DMS53 treated with DMSO at 0.1 percent for 48 hours (cell line): ENCODE measurements around the gene FILIP1L.

ENCODE experiments used
- DNase-seq: peaks from one replicate; lab custom pipeline; 2025; ENCODE audit not compliant: unreplicated experiment; lab: John Stamatoyannopoulos, UW

The FILIP1L gene

DNA sequence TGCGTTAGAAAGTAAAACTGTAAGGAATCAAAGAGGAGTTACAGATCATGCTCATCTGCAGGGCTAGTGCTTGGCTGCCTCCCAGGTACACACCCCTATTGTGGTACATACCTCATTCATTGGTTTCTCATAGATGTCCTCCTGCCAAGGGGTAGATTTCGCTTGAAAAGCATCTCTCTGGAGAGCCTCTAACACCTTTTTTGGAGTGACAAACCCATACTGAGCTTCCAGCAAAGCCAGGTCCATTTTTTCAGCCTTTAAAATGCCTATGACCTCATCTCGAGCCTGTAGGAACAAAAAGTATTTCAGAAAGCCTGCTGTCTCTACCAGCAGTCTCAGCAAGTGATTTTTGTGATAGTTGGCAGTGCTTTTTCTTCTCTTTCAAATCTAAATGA, 184.6 kb downstream of the FILIP1L start:
- no peak for DNase-seq

GRCh38 chr3:99928771-99929744, 185.2 kb downstream of the FILIP1L start:
- no peak for DNase-seq

DNA sequence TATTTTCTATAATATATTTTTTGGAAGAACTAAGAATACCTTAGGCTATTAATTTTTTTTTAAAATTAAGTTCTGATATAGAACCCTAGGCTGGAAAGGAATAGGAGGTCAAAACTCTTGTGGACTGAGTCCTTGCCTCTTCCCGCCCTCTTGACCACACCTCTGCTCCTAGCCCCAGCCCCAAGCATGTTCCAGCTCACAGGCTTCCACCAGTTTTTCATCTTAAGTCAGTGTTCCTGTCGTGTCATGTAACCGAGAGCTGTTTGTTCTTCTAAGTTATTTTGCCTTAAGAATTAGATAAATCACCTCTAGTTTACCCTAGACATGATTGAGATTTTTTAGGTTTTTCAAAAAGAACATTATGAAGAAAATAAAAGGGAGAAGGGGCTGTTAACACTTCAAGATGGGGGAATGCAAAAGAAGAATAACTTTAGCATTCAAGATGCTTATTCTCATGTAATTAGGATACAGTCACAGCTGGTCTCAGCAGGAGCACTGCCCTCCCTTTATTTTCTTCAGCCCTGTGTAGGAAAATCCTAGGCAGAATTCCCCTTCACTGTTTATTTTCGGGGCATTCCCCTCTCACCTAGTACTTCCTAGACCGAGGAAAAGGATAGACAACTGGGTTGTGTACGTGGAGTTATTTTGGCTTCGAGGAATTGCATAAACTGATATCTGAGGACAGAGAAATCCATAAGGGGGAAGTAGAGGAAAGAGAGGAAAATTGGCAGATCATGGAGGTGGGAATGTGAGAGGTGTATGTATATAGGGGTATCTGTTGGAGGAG, 186.4 kb downstream of the FILIP1L start:
- DNase-seq: no peak

- peak; percentile 49 for DNase-seq
Observed at GRCh38 chr3:99925584-99926230, 188.6 kb downstream of the FILIP1L start.

DNA sequence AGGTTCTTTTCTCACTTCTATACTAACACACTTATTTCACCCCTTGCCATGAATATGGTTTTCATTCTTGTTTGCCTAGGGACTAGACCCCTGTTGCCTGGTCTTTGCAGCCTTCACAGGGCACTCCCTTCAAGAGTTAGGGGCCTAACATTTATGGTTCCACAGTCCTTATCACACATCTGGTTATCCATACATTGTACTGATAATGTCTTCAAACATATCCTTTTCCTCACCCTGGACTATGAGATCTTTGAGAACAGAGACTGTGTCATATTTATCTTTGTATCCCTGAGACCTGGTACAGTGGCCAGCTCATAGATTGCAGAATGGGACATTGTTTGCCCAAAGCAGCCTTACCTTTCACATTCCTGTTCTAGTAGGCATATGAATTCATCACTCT, 190.4 kb downstream of the FILIP1L start:
- no peak for DNase-seq

DNA sequence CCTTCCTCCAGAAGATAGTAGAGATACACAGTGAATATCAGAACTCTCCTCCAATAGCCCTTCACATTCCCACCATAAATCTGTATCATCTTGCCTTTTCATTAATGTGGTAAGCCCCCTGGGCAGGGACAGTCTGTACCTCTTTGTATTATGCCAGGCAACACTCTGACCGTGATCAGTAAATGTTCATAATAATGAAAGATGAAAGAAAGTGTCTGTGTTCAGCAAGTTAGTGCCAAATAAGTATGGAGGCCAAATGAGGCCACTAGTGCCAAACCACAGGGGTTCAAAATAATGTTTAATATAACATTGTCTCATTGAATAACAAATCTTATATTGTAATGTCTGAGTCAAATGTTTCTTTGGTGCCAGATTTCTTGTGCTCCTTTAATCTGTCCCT, 192.3 kb downstream of the FILIP1L start:
- DNase-seq: no peak

DNA sequence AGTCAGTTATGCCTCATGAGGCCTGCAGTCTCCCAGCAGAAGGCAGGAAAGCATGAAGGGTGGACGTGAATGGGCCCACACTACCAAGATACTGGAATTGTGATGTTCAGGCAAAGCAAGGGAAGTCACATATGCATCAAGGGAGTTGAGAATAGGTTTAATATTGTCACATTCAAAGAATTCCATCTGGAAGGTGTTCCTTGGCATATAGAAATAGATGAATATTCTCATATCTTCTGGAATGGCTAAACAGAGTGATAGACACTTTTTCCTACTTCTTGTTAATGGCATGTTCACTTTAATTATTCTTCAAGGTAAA, 193.0 kb downstream of the FILIP1L start:
- no peak for DNase-seq

DNA sequence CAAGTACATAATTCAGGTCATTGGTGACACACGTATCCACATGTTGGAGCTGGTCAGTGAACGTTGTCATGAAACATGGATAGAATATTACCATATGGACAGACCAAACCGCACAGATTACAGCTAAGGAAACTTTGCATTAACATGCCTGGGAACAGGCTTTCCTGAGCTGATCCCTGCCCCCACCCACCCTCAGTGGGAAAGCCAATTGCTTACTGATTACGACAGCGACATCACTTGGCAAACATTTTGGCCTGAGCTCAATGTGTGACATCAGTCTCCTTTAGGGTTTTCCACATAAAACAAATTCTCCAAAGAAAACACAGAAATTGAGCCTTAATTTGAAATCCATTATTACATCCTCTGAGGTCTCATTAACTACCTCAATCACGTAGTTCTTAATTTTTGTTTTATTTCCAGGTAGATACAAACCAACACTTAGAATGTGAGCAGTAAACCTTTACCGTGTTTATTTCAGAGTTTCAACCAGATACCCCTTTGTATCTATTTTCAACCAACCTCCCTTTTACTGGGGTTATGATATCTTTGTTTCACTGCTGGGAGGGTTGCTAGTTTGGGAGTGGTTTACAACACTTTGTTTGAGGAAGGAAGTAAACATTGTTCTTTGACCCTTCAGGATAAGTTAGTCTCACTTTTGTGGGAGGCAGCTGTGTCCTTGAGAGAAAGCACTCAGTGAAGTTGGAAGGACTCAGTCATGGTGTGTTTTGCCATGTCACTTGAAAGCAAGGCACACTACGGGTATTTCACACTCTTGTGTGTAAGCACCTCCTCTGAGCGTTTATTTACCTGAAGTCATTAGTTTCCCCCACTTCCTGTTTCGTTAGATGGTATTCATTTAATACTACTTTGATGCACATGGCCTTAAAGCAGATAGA, 193.6 kb downstream of the FILIP1L start:
- DNase-seq: peak; percentile 53

DNA sequence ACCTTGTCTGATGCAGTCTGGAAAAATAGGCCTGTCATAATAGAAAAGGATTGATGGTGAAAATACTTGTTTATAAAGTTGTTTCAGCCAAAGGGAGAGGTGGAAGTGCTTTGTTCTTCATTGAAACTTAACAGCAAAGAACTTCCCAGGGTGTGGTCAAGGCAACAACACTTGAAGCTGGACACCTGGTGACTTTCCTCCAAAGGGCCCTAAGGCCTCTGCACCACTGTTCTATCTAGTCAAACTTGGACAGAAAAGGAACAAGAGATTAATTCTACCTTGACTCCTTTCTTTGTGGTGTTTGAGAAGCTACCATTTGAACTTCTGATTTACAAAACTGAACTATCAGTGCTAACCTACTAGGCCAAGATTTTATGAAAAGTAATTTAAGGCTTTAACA, 194.6 kb downstream of the FILIP1L start:
- no peak for DNase-seq

GRCh38 chr3:99918715-99919114, 195.6 kb downstream of the FILIP1L start:
- DNase-seq: no peak

DNA sequence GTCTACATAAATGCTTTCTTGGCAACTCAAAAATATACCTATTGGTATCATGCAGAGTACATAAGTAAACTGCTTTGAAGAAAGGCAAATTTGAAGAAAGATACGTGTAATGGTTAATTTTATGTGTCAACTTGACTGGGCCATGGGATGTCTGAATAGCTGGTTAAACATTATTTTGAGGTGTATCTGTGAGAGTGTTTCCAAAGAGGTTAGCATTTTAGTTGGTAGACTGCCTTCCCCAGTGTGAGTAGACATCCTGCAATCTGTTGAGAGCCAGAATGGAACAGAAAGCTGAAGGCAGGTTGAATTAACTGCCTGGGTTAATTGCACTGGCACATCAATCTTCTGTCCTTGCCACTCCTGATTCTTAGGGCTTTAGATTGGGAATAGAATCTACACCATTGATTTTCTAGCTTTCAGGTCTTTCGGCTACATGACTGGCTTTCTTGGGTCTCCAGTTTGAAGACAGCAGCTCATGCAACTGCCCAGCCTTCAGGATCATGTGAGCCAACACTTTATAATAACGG, 198.3 kb downstream of the FILIP1L start:
- no peak for DNase-seq

- DNase-seq: no peak
Observed at GRCh38 chr3:99911433-99911832, 202.9 kb downstream of the FILIP1L start.

DNA sequence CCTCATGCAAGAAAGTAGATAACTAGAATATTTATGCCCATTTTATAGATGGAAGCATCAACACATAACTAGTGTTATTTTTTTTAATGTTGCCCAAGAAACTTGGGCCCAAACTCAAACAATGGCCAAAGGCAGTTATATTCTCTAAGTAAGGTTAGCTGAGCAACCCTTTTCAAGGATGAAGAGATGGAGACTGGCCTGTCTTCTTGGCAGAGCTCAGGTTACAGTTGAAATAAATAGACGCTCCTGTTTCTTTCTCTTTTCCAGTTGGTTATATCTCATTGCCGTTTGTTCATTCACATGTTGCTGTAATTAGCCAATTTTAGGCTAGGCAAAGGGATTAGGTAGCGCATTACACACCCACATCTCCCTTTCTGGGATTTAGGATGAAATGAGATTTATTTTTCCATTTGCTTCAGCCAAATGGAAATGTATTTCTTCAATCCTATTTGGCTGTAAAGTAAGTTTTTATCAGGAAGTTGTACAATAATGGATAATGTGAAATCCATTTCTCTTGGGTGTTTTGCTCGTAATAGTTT, 203.5 kb downstream of the FILIP1L start:
- no peak for DNase-seq

DNA sequence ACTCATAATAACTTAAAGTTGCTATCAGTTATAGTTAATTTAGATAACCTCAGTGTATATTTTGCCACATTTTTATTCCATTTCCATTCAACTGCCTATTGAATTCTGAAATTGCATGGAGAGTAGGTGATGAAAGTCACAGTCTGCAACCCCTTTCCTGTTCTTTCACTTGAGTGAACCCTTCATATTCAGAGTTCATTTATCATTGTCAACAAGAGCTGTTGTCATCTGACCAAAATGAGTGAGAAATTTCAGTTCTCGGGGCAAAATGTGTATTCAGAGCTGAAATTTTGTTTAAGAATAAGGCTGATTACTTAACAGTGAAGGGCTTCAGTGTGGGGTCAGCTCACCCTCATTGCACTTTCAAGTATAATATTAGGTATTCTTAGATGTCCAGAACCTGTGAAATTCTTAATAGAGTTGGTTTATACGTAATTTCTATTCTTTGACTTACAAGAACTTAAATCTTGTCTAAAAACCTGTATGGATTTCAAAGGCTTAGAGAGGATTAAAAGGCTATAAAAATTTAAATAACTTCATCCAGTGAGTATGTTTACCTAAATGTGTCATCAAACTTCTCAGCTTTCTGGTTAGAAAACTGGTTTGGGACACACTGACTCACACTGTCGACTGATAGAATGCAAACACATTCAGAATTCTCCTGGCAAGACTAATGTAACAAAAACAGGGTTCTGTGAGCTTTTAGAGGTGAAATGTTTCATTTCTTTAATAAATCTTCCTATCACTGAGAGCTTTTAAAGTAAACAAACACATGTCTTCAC, 204.4 kb downstream of the FILIP1L start:
- no peak for DNase-seq

GRCh38 chr3:99907959-99908544, 206.2 kb downstream of the FILIP1L start:
- DNase-seq: no peak

DNA sequence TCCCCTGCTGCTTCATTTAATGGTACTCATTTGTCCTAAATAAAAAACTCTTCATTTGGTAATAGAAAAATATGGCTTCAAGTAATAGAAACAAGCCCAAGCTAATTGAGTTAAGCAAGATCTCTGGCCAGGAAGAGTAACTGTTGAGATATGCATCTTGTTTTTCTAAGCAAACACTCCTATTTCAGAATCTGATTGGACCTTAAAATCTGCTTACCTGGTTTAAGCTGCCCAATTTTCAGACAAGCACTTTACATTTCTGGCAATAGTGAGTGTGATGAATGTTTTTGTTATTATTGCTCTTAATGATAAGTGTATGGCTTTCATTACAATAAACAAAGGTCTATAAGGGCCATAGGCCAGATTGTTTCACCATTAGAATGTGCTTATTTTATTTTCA, 210.4 kb downstream of the FILIP1L start:
- DNase-seq: no peak

DNA sequence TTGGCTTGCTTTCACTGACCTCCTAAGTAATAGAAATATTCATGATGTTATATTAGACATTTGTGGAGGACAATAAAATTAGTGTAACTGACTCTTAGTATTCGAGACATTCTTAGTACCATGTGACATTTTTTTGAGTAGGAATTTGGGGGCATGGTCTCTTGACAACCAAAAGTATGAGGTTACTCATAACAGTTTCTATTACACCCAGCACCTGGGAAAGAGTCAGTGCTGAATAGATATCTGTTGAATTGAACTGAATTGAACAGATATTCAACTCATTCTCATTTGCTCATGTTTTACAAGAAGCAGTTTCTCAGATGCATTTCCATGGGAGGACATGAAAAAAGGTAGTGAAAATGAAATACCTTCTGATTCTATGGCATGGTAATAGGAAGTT, 212.2 kb downstream of the FILIP1L start:
- no peak for DNase-seq

DNA sequence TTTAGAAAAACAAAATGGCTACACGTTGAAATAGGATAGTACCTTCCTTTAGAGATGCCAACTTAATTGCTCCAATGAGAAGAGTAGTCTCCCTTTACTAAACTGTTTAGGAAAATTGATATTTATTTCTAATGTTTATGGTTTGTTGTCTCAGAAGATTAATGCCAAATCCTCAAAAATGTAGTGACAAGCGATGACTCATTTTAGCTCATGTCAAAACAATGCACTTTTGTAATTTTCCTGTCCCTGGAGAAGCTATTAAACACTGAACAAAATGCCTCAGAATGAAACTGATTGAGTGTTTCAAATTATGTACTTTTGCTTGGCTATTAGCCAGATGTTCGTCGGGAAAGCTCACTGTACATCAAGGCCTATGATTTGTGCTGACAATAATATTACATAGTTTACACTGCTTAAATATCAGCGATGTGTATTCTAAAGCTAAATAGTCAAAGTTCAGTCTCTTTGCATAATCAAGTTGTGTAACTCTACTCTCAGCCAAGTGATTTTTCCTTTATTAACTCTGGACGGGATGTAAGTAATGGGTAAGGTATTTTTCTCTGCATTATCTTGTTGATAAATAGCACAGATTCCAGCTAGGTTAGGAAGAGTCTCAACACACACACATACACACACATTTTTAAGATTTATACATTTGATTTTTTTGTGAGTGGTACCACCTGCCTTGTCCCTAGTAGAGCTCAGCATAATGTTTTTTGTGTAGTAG, 212.9 kb downstream of the FILIP1L start:
- no peak for DNase-seq
